Astrocyte (in vitro differentiated cells and primary cell): ENCODE data around the gene MLPH. TPM values are rescaled to one million over a fixed set of nuclear protein-coding genes. Genes with fewer than 3 reads are reported as not detected.

ENCODE experiments used
- DNase-seq: peaks from one replicate; pipeline ENCODE4 v3.0.0-alpha.2; 2010; ENCODE audit warnings: low read depth
- FAIRE-seq: peaks from 2 replicates; lab custom pipeline; 2011; peaks lifted over from hg19 to GRCh38; lab: Jason Lieb, UNC
- H2AFZ ChIP-seq: 2 replicates; pipeline ENCODE4 v1.6.0; 2012; ENCODE audit warnings: low read depth, low read length, inconsistent platforms
- H3K27ac ChIP-seq: 2 replicates; pipeline ENCODE4 v1.5.1; 2011; ENCODE audit warnings: low read depth, low read length, inconsistent platforms
- H3K27me3 ChIP-seq: 2 replicates; pipeline ENCODE4 v1.6.0; 2011; ENCODE audit warnings: low read length, inconsistent platforms; ENCODE audit not compliant: insufficient read depth
- H3K36me3 ChIP-seq: 2 replicates; pipeline ENCODE4 v1.5.1; 2011; ENCODE audit warnings: low read length, inconsistent platforms; ENCODE audit not compliant: insufficient read depth
- H3K4me1 ChIP-seq: 2 replicates; pipeline ENCODE4 v1.5.1; 2011; ENCODE audit warnings: low read length, inconsistent platforms; ENCODE audit not compliant: insufficient read depth
- H3K4me2 ChIP-seq: 2 replicates; pipeline ENCODE4 v1.6.0; 2012; ENCODE audit warnings: low read length, inconsistent platforms
- H3K4me3 ChIP-seq: 2 replicates; pipeline ENCODE4 v1.5.1; 2011; ENCODE audit warnings: low read depth, mild to moderate bottlenecking, low read length, inconsistent platforms; ENCODE audit not compliant: insufficient read depth
- H3K79me2 ChIP-seq: 2 replicates; pipeline ENCODE4 v1.6.0; 2012; ENCODE audit warnings: mild to moderate bottlenecking, low read length, inconsistent platforms; ENCODE audit not compliant: insufficient read depth
- H3K9ac ChIP-seq: 2 replicates; pipeline ENCODE4 v1.6.0; 2012; ENCODE audit warnings: mild to moderate bottlenecking, low read length, inconsistent platforms
- H3K9me3 ChIP-seq: 2 replicates; pipeline ENCODE4 v1.5.1; 2012; ENCODE audit warnings: low read depth, mild to moderate bottlenecking, low read length, inconsistent platforms; ENCODE audit not compliant: insufficient read depth
- H4K20me1 ChIP-seq: 2 replicates; pipeline ENCODE4 v1.6.0; 2012; ENCODE audit warnings: low read length, inconsistent platforms; ENCODE audit not compliant: insufficient read depth
- H3K27ac Mint-ChIP-seq: one replicate; pipeline ENCODE4 v1.8.0; 2021; ENCODE audit warnings: mild to moderate bottlenecking, mixed read lengths; ENCODE audit not compliant: unreplicated experiment
- H3K27me3 Mint-ChIP-seq: one replicate; pipeline ENCODE4 v1.8.0; 2021; ENCODE audit warnings: low read depth, mixed read lengths; ENCODE audit not compliant: unreplicated experiment
- H3K36me3 Mint-ChIP-seq: one replicate; pipeline ENCODE4 v1.8.0; 2021; ENCODE audit warnings: low read depth, mixed read lengths; ENCODE audit not compliant: unreplicated experiment
- H3K4me1 Mint-ChIP-seq: one replicate; pipeline ENCODE4 v1.8.0; 2021; ENCODE audit warnings: low read depth, mixed read lengths; ENCODE audit not compliant: unreplicated experiment
- H3K4me3 Mint-ChIP-seq: one replicate; pipeline ENCODE4 v1.8.0; 2021; ENCODE audit warnings: mild to moderate bottlenecking, moderate library complexity, mixed read lengths; ENCODE audit not compliant: unreplicated experiment
- H3K9me3 Mint-ChIP-seq: one replicate; pipeline ENCODE4 v1.8.0; 2021; ENCODE audit warnings: mild to moderate bottlenecking, mixed read lengths; ENCODE audit not compliant: unreplicated experiment
- EZH2 ChIP-seq: IDR thresholded peaks from 2 replicates; pipeline ENCODE4 v1.6.1; 2012; ENCODE audit warnings: mild to moderate bottlenecking, low read length, inconsistent platforms; ENCODE audit not compliant: insufficient read depth
- total RNA-seq: library from RNA; stranded (reverse); gene quantifications from 2 replicates; pipeline ENCODE4 v1.2.1, GENCODE V29; 2021
- TF ChIP-seq, protein P1 (sequence below): IDR thresholded peaks from 2 replicates; pipeline ENCODE4 v1.5.1; 2011; ENCODE audit warnings: low read depth, mild to moderate bottlenecking, inconsistent platforms, low read length, moderate library complexity; ENCODE audit not compliant: insufficient read depth

The MLPH gene
- total RNA-seq, 1 donor from 2014 or later: 14.2 TPM

GRCh38 chr2:237600205-237600846 is 113.3 kb downstream of the MLPH start:
- Histone ChIP-seq H3K27me3 (no peaks in the 10 kb centered on the region), H3K27ac (no peak overlapping the region), H3K36me3 (no peaks in the 10 kb centered on the region), H4K20me1 (no peaks in the 10 kb centered on the region), H3K9me3 (no peaks in the 10 kb centered on the region), H2AFZ (peak overlapping the region; percentile 69), H3K9ac (peak overlapping the region; percentile 33), H3K4me2 (peak overlapping the region; percentile 38), H3K4me1 (peaks cover 10% of the 10 kb centered on the region), H3K4me3 (no peak overlapping the region), H3K79me2 (no peaks in the 10 kb centered on the region)
- peaks cover 3% of the 10 kb centered on the region for H3K36me3 Mint-ChIP-seq
- H3K9me3 Mint-ChIP-seq: no peaks in the 10 kb centered on the region
- peaks cover 22% of the 10 kb centered on the region for H3K27me3 Mint-ChIP-seq
- DNase-seq (no peak), FAIRE-seq (no peak)
- H3K4me1 Mint-ChIP-seq: peaks cover 6% of the 10 kb centered on the region
- no peak overlapping the region for H3K27ac Mint-ChIP-seq
- H3K4me3 Mint-ChIP-seq: no peak overlapping the region
- TF ChIP-seq EZH2: no peak
- TF ChIP-seq, protein P1, sequence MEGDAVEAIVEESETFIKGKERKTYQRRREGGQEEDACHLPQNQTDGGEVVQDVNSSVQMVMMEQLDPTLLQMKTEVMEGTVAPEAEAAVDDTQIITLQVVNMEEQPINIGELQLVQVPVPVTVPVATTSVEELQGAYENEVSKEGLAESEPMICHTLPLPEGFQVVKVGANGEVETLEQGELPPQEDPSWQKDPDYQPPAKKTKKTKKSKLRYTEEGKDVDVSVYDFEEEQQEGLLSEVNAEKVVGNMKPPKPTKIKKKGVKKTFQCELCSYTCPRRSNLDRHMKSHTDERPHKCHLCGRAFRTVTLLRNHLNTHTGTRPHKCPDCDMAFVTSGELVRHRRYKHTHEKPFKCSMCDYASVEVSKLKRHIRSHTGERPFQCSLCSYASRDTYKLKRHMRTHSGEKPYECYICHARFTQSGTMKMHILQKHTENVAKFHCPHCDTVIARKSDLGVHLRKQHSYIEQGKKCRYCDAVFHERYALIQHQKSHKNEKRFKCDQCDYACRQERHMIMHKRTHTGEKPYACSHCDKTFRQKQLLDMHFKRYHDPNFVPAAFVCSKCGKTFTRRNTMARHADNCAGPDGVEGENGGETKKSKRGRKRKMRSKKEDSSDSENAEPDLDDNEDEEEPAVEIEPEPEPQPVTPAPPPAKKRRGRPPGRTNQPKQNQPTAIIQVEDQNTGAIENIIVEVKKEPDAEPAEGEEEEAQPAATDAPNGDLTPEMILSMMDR: no peak

GRCh38 chr2:237601453-237602116 is 114.5 kb downstream of the MLPH start:
- H3K4me2 ChIP-seq: no peak overlapping the region
- no peak overlapping the region for H3K4me3 ChIP-seq
- no peaks in the 10 kb centered on the region for H3K9me3 ChIP-seq
- no peak for TF ChIP-seq EZH2
- TF ChIP-seq, protein P1: no peak
- peaks cover 6% of the 10 kb centered on the region for H3K4me1 Mint-ChIP-seq
- FAIRE-seq (no peak), DNase-seq (no peak)
- no peaks in the 10 kb centered on the region for H3K79me2 ChIP-seq
- no peak overlapping the region for H3K4me3 Mint-ChIP-seq
- no peaks in the 10 kb centered on the region for H3K27me3 ChIP-seq
- peaks cover 22% of the 10 kb centered on the region for H3K27me3 Mint-ChIP-seq
- H3K4me1 ChIP-seq: peaks cover 10% of the 10 kb centered on the region
- H3K36me3 ChIP-seq: no peaks in the 10 kb centered on the region
- H3K9me3 Mint-ChIP-seq: no peaks in the 10 kb centered on the region
- H3K36me3 Mint-ChIP-seq: peaks cover 3% of the 10 kb centered on the region
- no peaks in the 10 kb centered on the region for H4K20me1 ChIP-seq
- H3K9ac ChIP-seq: no peak overlapping the region
- no peak overlapping the region for H3K27ac ChIP-seq
- H2AFZ ChIP-seq: no peak overlapping the region
- no peak overlapping the region for H3K27ac Mint-ChIP-seq

GRCh38 chr2:237602409-237602808 is 115.4 kb downstream of the MLPH start:
- no peak for FAIRE-seq
- Histone ChIP-seq H3K4me2 (no peak overlapping the region), H4K20me1 (no peaks in the 10 kb centered on the region), H3K4me1 (peaks cover 10% of the 10 kb centered on the region), H3K27ac (no peak overlapping the region), H3K79me2 (no peaks in the 10 kb centered on the region), H3K36me3 (no peaks in the 10 kb centered on the region), H3K27me3 (no peaks in the 10 kb centered on the region), H3K9ac (no peak overlapping the region), H3K4me3 (no peak overlapping the region), H3K9me3 (no peaks in the 10 kb centered on the region), H2AFZ (no peak overlapping the region)
- DNase-seq: no peak
- H3K9me3 Mint-ChIP-seq: no peaks in the 10 kb centered on the region
- peaks cover 3% of the 10 kb centered on the region for H3K36me3 Mint-ChIP-seq
- H3K4me1 Mint-ChIP-seq: peaks cover 6% of the 10 kb centered on the region
- H3K27me3 Mint-ChIP-seq: peaks cover 22% of the 10 kb centered on the region
- no peak for TF ChIP-seq EZH2
- TF ChIP-seq, protein P1: no peak
- H3K4me3 Mint-ChIP-seq: no peak overlapping the region
- no peak overlapping the region for H3K27ac Mint-ChIP-seq
